ENCODE results near the gene DZIP1L. TPM values are rescaled to one million over a fixed set of nuclear protein-coding genes. Genes with fewer than 3 reads are reported as not detected.

DZIP1L gene
- total RNA-seq, 1 donor from 2014 or later, result 0.16 TPM

- Mint-ChIP-seq H3K36me3 (ENCODE audit: low read depth) (no peaks in the 10 kb centered on the region), H3K27me3 (ENCODE audit: low read depth) (peaks cover 13% of the 10 kb centered on the region), H3K4me3 (ENCODE audit: low read depth) (no peak overlapping the region), H3K27ac (no peak overlapping the region), H3K4me1 (ENCODE audit: low read depth) (peaks cover 38% of the 10 kb centered on the region), H3K9me3 (no peaks in the 10 kb centered on the region)
- intact Hi-C loops (cut with micrococcal nuclease), result no loop called here
- no peak for DNase-seq (ENCODE audit: low spot score)
These were observed 36.5 kb downstream of the DZIP1L start for GRCh38 chr3:138078901-138079344.

- Mint-ChIP-seq H3K9me3 (no peaks in the 10 kb centered on the region), H3K36me3 (ENCODE audit: low read depth) (no peaks in the 10 kb centered on the region), H3K4me1 (ENCODE audit: low read depth) (peaks cover 32% of the 10 kb centered on the region), H3K4me3 (ENCODE audit: low read depth) (no peak overlapping the region), H3K27me3 (ENCODE audit: low read depth) (peaks cover 19% of the 10 kb centered on the region), H3K27ac (no peak overlapping the region)
- no peak for DNase-seq (ENCODE audit: low spot score)
- intact Hi-C loops (cut with micrococcal nuclease), result no loop called here
These were observed 37.3 kb downstream of the DZIP1L start for GRCh38 chr3:138078096-138078495.

- Mint-ChIP-seq H3K4me3 (ENCODE audit: low read depth) (no peak overlapping the region), H3K27me3 (ENCODE audit: low read depth) (peaks cover 38% of the 10 kb centered on the region), H3K27ac (no peak overlapping the region), H3K36me3 (ENCODE audit: low read depth) (no peaks in the 10 kb centered on the region), H3K4me1 (ENCODE audit: low read depth) (peaks cover 2% of the 10 kb centered on the region), H3K9me3 (no peaks in the 10 kb centered on the region)
- no peak for DNase-seq (ENCODE audit: low spot score)
- intact Hi-C loops (cut with micrococcal nuclease), result no loop called here
These were observed 42.6 kb downstream of the DZIP1L start for GRCh38 chr3:138072796-138073195.

GRCh38 chr3:138070006-138070405 is 45.4 kb downstream of the DZIP1L start:
- H3K9me3 Mint-ChIP-seq, result no peaks in the 10 kb centered on the region
- intact Hi-C loops (cut with micrococcal nuclease), result no loop called here
- no peak for DNase-seq (ENCODE audit: low spot score)
- peaks cover 32% of the 10 kb centered on the region for H3K27me3 Mint-ChIP-seq (ENCODE audit: low read depth)
- H3K4me1 Mint-ChIP-seq (ENCODE audit: low read depth), result peaks cover 21% of the 10 kb centered on the region
- H3K36me3 Mint-ChIP-seq (ENCODE audit: low read depth), result no peaks in the 10 kb centered on the region
- H3K4me3 Mint-ChIP-seq (ENCODE audit: low read depth), result no peak overlapping the region
- H3K27ac Mint-ChIP-seq, result no peak overlapping the region

- Mint-ChIP-seq H3K36me3 (ENCODE audit: low read depth) (no peaks in the 10 kb centered on the region), H3K27me3 (ENCODE audit: low read depth) (peaks cover 29% of the 10 kb centered on the region), H3K4me3 (ENCODE audit: low read depth) (no peak overlapping the region), H3K27ac (no peak overlapping the region), H3K9me3 (no peaks in the 10 kb centered on the region), H3K4me1 (ENCODE audit: low read depth) (peaks cover 23% of the 10 kb centered on the region)
- intact Hi-C loops (cut with micrococcal nuclease), result loop anchor here (1.0 to 5.0 kb wide), 5 partner anchors 51 to 524 kb away; partner anchors contain the start of genes ARMC8, CEP70, DBR1 and NME9
- DNase-seq (ENCODE audit: low spot score), result peak; percentile 55
These were observed 46.7 kb downstream of the DZIP1L start for GRCh38 chr3:138068579-138069174.

GRCh38 chr3:138068046-138068445 is 47.4 kb downstream of the DZIP1L start:
- no peaks in the 10 kb centered on the region for H3K36me3 Mint-ChIP-seq (ENCODE audit: low read depth)
- H3K27ac Mint-ChIP-seq, result no peak overlapping the region
- intact Hi-C loops (cut with micrococcal nuclease), result loop anchor here (1.0 to 5.0 kb wide), 5 partner anchors 51 to 524 kb away; partner anchors contain the start of genes ARMC8, CEP70, DBR1 and NME9
- no peak overlapping the region for H3K4me3 Mint-ChIP-seq (ENCODE audit: low read depth)
- H3K9me3 Mint-ChIP-seq, result no peaks in the 10 kb centered on the region
- H3K27me3 Mint-ChIP-seq (ENCODE audit: low read depth), result peaks cover 25% of the 10 kb centered on the region
- no peak for DNase-seq (ENCODE audit: low spot score)
- H3K4me1 Mint-ChIP-seq (ENCODE audit: low read depth), result peaks cover 23% of the 10 kb centered on the region

GRCh38 chr3:138066972-138067371 is 48.4 kb downstream of the DZIP1L start:
- peaks cover 27% of the 10 kb centered on the region for H3K27me3 Mint-ChIP-seq (ENCODE audit: low read depth)
- DNase-seq (ENCODE audit: low spot score), result no peak
- no peak overlapping the region for H3K27ac Mint-ChIP-seq
- no peaks in the 10 kb centered on the region for H3K9me3 Mint-ChIP-seq
- peaks cover 23% of the 10 kb centered on the region for H3K4me1 Mint-ChIP-seq (ENCODE audit: low read depth)
- H3K4me3 Mint-ChIP-seq (ENCODE audit: low read depth), result no peak overlapping the region
- intact Hi-C loops (cut with micrococcal nuclease), result loop anchor here (1.0 to 5.0 kb wide), 5 partner anchors 15 to 525 kb away; partner anchors contain the start of genes ARMC8, CEP70, DBR1 and NME9
- H3K36me3 Mint-ChIP-seq (ENCODE audit: low read depth), result no peaks in the 10 kb centered on the region

GRCh38 chr3:138066383-138066782 is 49.0 kb downstream of the DZIP1L start:
- intact Hi-C loops (cut with micrococcal nuclease), result loop anchor here (1.0 to 5.0 kb wide), 5 partner anchors 16 to 526 kb away; partner anchors contain the start of genes ARMC8, CEP70, DBR1 and NME9
- DNase-seq (ENCODE audit: low spot score), result no peak
- Mint-ChIP-seq H3K27me3 (ENCODE audit: low read depth) (peaks cover 26% of the 10 kb centered on the region), H3K27ac (peak overlapping the region; percentile 79), H3K36me3 (ENCODE audit: low read depth) (no peaks in the 10 kb centered on the region), H3K4me3 (ENCODE audit: low read depth) (no peak overlapping the region), H3K4me1 (ENCODE audit: low read depth) (peaks cover 23% of the 10 kb centered on the region), H3K9me3 (no peaks in the 10 kb centered on the region)

GRCh38 chr3:138065949-138066348 is 49.5 kb downstream of the DZIP1L start:
- no peaks in the 10 kb centered on the region for H3K36me3 Mint-ChIP-seq (ENCODE audit: low read depth)
- intact Hi-C loops (cut with micrococcal nuclease), result loop anchor here (1.0 to 5.0 kb wide), 5 partner anchors 16 to 526 kb away; partner anchors contain the start of genes ARMC8, CEP70, DBR1 and NME9
- no peaks in the 10 kb centered on the region for H3K9me3 Mint-ChIP-seq
- peaks cover 22% of the 10 kb centered on the region for H3K27me3 Mint-ChIP-seq (ENCODE audit: low read depth)
- peak overlapping the region; percentile 79 for H3K27ac Mint-ChIP-seq
- H3K4me3 Mint-ChIP-seq (ENCODE audit: low read depth), result no peak overlapping the region
- H3K4me1 Mint-ChIP-seq (ENCODE audit: low read depth), result peaks cover 23% of the 10 kb centered on the region
- no peak for DNase-seq (ENCODE audit: low spot score)

GRCh38 chr3:138063416-138063815 is 52.0 kb downstream of the DZIP1L start:
- Mint-ChIP-seq H3K9me3 (no peaks in the 10 kb centered on the region), H3K36me3 (ENCODE audit: low read depth) (no peaks in the 10 kb centered on the region), H3K4me3 (ENCODE audit: low read depth) (no peak overlapping the region), H3K27me3 (ENCODE audit: low read depth) (peaks cover 18% of the 10 kb centered on the region), H3K4me1 (ENCODE audit: low read depth) (peaks cover 26% of the 10 kb centered on the region), H3K27ac (no peak overlapping the region)
- no peak for DNase-seq (ENCODE audit: low spot score)
- intact Hi-C loops (cut with micrococcal nuclease), result no loop called here

- H3K27me3 Mint-ChIP-seq (ENCODE audit: low read depth), result peaks cover 22% of the 10 kb centered on the region
These were observed 52.8 kb downstream of the DZIP1L start for GRCh38 chr3:138062626-138063025.

GRCh38 chr3:138062037-138062436 is 53.4 kb downstream of the DZIP1L start:
- intact Hi-C loops (cut with micrococcal nuclease), result no loop called here
- Mint-ChIP-seq H3K36me3 (ENCODE audit: low read depth) (no peaks in the 10 kb centered on the region), H3K27ac (no peak overlapping the region), H3K4me1 (ENCODE audit: low read depth) (peaks cover 22% of the 10 kb centered on the region), H3K27me3 (ENCODE audit: low read depth) (peaks cover 26% of the 10 kb centered on the region), H3K4me3 (ENCODE audit: low read depth) (no peak overlapping the region), H3K9me3 (no peaks in the 10 kb centered on the region)
- no peak for DNase-seq (ENCODE audit: low spot score)

More at GRCh38 chr3:138062626-138063025, 52.8 kb downstream of the DZIP1L start:
- no peak overlapping the region for H3K27ac Mint-ChIP-seq
- peaks cover 26% of the 10 kb centered on the region for H3K4me1 Mint-ChIP-seq (ENCODE audit: low read depth)
- DNase-seq (ENCODE audit: low spot score), result no peak
- no peaks in the 10 kb centered on the region for H3K9me3 Mint-ChIP-seq
- no peak overlapping the region for H3K4me3 Mint-ChIP-seq (ENCODE audit: low read depth)
- no peaks in the 10 kb centered on the region for H3K36me3 Mint-ChIP-seq (ENCODE audit: low read depth)
- intact Hi-C loops (cut with micrococcal nuclease), result no loop called here

- no peaks in the 10 kb centered on the region for H3K9me3 Mint-ChIP-seq
- H3K27me3 Mint-ChIP-seq (ENCODE audit: low read depth), result peaks cover 28% of the 10 kb centered on the region
- no peaks in the 10 kb centered on the region for H3K36me3 Mint-ChIP-seq (ENCODE audit: low read depth)
- peaks cover 12% of the 10 kb centered on the region for H3K4me1 Mint-ChIP-seq (ENCODE audit: low read depth)
- no peak overlapping the region for H3K4me3 Mint-ChIP-seq (ENCODE audit: low read depth)
- no peak overlapping the region for H3K27ac Mint-ChIP-seq
- DNase-seq (ENCODE audit: low spot score), result no peak
- intact Hi-C loops (cut with micrococcal nuclease), result no loop called here
These were observed 54.6 kb downstream of the DZIP1L start for GRCh38 chr3:138060792-138061191.
